RPMI8226 (cell line): Measurements from ENCODE around the gene UBE3A.

ENCODE experiments used
- DNase-seq: peaks from one replicate; pipeline ENCODE4 v3.0.0-alpha.2; 2015

UBE3A gene

GRCh38 chr15:25329696-25330095 lies 109.1 kb downstream of the UBE3A start:
- no peak for DNase-seq

- DNase-seq = no peak
Measured at GRCh38 chr15:25327686-25328085, 111.1 kb downstream of the UBE3A start.

DNA sequence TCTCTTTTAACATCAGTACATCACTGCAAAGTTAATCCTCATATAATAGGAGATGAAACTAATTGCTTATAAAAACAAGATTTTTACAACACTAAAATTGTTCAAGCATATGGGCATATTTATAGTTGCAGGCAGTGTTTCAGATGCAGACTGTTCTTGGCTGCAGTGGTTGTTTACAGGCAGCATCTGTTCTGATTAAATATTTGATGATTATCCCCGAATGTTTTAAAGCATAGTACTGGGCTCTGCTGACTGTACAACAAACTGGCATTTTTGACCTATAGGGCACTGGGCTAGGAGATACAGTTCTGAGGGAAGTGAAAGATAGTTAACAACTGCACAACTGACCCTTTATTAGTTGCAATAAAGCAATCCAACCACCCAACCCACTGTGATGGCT lies 113.6 kb downstream of the UBE3A start:
- DNase-seq = no peak

DNA sequence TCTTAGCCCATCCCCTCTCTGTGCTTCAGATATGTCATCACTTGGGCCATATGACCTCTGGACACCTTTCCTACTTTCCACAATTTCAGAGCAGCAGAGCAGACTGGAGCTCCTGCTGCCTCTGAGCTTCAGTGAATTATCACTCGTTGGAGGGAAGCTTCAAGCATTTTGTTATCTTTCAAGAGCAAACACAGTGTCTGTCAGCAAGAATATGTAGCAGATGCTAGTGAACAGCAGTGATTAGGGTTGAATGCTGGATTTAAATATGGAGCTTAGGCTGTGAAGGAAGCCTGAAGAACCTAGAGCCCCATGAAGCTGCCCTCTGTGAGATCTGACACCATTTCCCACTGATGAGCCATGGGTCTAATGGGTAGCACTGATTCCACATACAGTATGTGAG lies 115.4 kb downstream of the UBE3A start:
- no peak for DNase-seq

DNA sequence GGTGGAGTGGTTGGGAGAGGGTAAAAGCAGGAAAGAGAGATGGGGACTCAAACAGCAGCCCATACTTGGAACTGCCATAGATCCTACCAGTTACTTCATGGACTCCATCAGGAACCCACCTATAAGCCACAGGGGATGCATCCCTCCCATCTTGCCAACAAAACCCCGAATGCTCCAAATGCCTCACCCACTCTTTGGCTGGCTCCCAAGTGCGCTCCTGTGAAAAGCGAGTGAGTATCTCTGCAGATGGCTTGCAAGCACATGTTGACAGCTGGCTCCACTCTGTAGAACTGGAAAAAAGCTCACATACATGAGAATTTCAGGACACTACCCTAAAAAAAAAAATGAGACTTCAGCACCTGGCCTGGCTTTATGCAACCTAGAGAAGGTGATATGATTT lies 151.0 kb downstream of the UBE3A start:
- no peak for DNase-seq
